ENCODE measurements around the gene CPSF4L.
A peak's percentile ranks its signal among the peaks of the same experiment; 100 is the strongest.

The CPSF4L gene

GRCh38 chr17:73261952-73262675 lies 434 bp upstream of the CPSF4L start:
- TF ChIP-seq CTCF (IDR thresholded peaks at IDR 0.05), result no peak
- Histone ChIP-seq H3K4me2 (ENCODE audit: low read length) (no peak overlapping the region), H3K9me3 (ENCODE audit: control insufficient read depth, low read length) (no peaks in the 10 kb centered on the region), H3K4me3 (ENCODE audit: low read depth, low read length) (no peak overlapping the region), H3K79me2 (no peaks in the 10 kb centered on the region), H3K27ac (no peak overlapping the region), H3K27me3 (ENCODE audit: control insufficient read depth, insufficient read depth, low read length) (no peaks in the 10 kb centered on the region), H3K9ac (no peak overlapping the region), H3K36me3 (ENCODE audit: control insufficient read depth, insufficient read depth, low read length) (no peaks in the 10 kb centered on the region), H3K4me1 (no peaks in the 10 kb centered on the region), H2AFZ (no peak overlapping the region)

DNA sequence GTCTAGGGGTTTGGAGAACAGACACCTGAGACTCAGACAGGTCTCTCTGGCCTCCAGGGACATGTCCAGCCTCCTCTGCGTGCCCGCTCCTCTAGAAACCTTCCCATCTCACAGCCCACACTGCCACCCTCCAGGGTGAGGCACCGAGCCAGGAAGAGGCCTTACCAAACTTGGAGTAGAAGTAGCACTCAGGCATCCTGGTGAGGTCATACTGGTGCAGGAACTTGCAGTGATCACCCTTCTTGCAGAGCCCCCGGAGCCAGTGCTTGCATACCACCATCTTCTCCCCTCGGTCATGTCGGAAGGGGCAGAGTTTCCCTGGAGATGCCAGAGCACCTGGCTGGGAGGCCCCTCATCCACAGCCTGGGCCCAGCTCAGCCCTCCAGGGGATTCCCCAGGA lies 4.2 kb downstream of the CPSF4L start:
- Histone ChIP-seq H3K9me3 (ENCODE audit: control insufficient read depth, low read length) (no peaks in the 10 kb centered on the region), H3K4me2 (ENCODE audit: low read length) (no peak overlapping the region), H3K27me3 (ENCODE audit: control insufficient read depth, insufficient read depth, low read length) (no peaks in the 10 kb centered on the region), H3K4me3 (ENCODE audit: low read depth, low read length) (no peak overlapping the region), H3K4me1 (no peaks in the 10 kb centered on the region), H3K79me2 (no peaks in the 10 kb centered on the region), H3K36me3 (ENCODE audit: control insufficient read depth, insufficient read depth, low read length) (no peaks in the 10 kb centered on the region), H2AFZ (no peak overlapping the region), H3K9ac (no peak overlapping the region), H3K27ac (no peak overlapping the region)
- TF ChIP-seq CTCF (IDR thresholded peaks at IDR 0.05), result no peak

GRCh38 chr17:73256220-73256619 lies 5.5 kb downstream of the CPSF4L start:
- Histone ChIP-seq H3K79me2 (no peaks in the 10 kb centered on the region), H3K27me3 (ENCODE audit: control insufficient read depth, insufficient read depth, low read length) (no peaks in the 10 kb centered on the region), H3K4me1 (no peaks in the 10 kb centered on the region), H3K9me3 (ENCODE audit: control insufficient read depth, low read length) (no peaks in the 10 kb centered on the region), H3K27ac (no peak overlapping the region), H3K4me3 (ENCODE audit: low read depth, low read length) (no peak overlapping the region), H2AFZ (no peak overlapping the region), H3K36me3 (ENCODE audit: control insufficient read depth, insufficient read depth, low read length) (no peaks in the 10 kb centered on the region), H3K9ac (no peak overlapping the region), H3K4me2 (ENCODE audit: low read length) (no peak overlapping the region)
- no peak for TF ChIP-seq CTCF (IDR thresholded peaks at IDR 0.05)

- no peak overlapping the region for H3K27ac ChIP-seq
- no peak overlapping the region for H3K9ac ChIP-seq
- no peak overlapping the region for H3K4me3 ChIP-seq (ENCODE audit: low read depth, low read length)
- H3K36me3 ChIP-seq (ENCODE audit: control insufficient read depth, insufficient read depth, low read length), result no peaks in the 10 kb centered on the region
- H3K79me2 ChIP-seq, result no peaks in the 10 kb centered on the region
- peak; percentile 99 for TF ChIP-seq CTCF (IDR thresholded peaks at IDR 0.05)
- no peaks in the 10 kb centered on the region for H3K27me3 ChIP-seq (ENCODE audit: control insufficient read depth, insufficient read depth, low read length)
- no peak overlapping the region for H3K4me2 ChIP-seq (ENCODE audit: low read length)
- no peaks in the 10 kb centered on the region for H3K9me3 ChIP-seq (ENCODE audit: control insufficient read depth, low read length)
- no peak overlapping the region for H2AFZ ChIP-seq
- H3K4me1 ChIP-seq, result no peaks in the 10 kb centered on the region
Measured at GRCh38 chr17:73255671-73256181, 6.0 kb downstream of the CPSF4L start.

- TF ChIP-seq CTCF (IDR thresholded peaks at IDR 0.05), result no peak
- Histone ChIP-seq H3K36me3 (ENCODE audit: control insufficient read depth, insufficient read depth, low read length) (no peaks in the 10 kb centered on the region), H3K4me2 (ENCODE audit: low read length) (no peak overlapping the region), H3K4me3 (ENCODE audit: low read depth, low read length) (no peak overlapping the region), H2AFZ (no peak overlapping the region), H3K4me1 (no peaks in the 10 kb centered on the region), H3K27ac (no peak overlapping the region), H3K9me3 (ENCODE audit: control insufficient read depth, low read length) (no peaks in the 10 kb centered on the region), H3K9ac (no peak overlapping the region), H3K27me3 (ENCODE audit: control insufficient read depth, insufficient read depth, low read length) (no peaks in the 10 kb centered on the region), H3K79me2 (no peaks in the 10 kb centered on the region)
Measured at GRCh38 chr17:73251871-73252270, 9.8 kb downstream of the CPSF4L start.
